HepG2 (cell line): ENCODE measurements around the gene MEPE. TPM values are rescaled to one million over a fixed set of nuclear protein-coding genes. Genes with fewer than 3 reads are reported as not detected.

Source experiments
- JUN ChIP-seq: sonication (generic); formaldehyde crosslinking; IDR thresholded peaks from 2 replicates; pipeline ENCODE4 v1.4.0; 2020; ENCODE audit warnings: mild to moderate bottlenecking, missing genetic modification reagents
- MAFK ChIP-seq, 2 experiments: IDR thresholded peaks in 1 of 2; conservative IDR thresholded peaks in 1 of 2; 2 replicates each; pipeline ENCODE4 v1.6.1; 2011; ENCODE audit warnings: improper control_type of control experiment in 2 of 2, low read length in 2 of 2
- NCOA1 ChIP-seq: sonication (generic); formaldehyde crosslinking; IDR thresholded peaks from 2 replicates; pipeline ENCODE4 v1.9.0; 2021; ENCODE audit warnings: missing genetic modification reagents
- NFE2 ChIP-seq: sonication (generic); formaldehyde crosslinking; IDR thresholded peaks from 2 replicates; pipeline ENCODE4 v1.4.0; 2020; ENCODE audit warnings: missing genetic modification reagents
- RARA ChIP-seq: IDR thresholded peaks from 2 replicates; pipeline ENCODE4 v1.6.1; 2016; ENCODE audit warnings: missing genetic modification reagents, missing compliant biosample characterization
- TBX3 ChIP-seq: fragments of 450-650 bp; IDR thresholded peaks from 2 replicates; pipeline ENCODE4 v1.6.1; 2017; ENCODE audit warnings: antibody characterized with exemption, mild to moderate bottlenecking, inconsistent platforms, borderline replicate concordance
- ZBTB3 ChIP-seq: sonication (generic); formaldehyde crosslinking; IDR thresholded peaks from 2 replicates; pipeline ENCODE4 v1.4.0; 2020; ENCODE audit warnings: low read depth, mild to moderate bottlenecking, moderate library complexity, missing genetic modification reagents, borderline replicate concordance
- ZNF12 ChIP-seq: sonication (generic); formaldehyde crosslinking; IDR thresholded peaks from 2 replicates; pipeline ENCODE4 v1.5.0; 2020; ENCODE audit warnings: missing genetic modification reagents
- ZNF747 ChIP-seq: sonication (generic); formaldehyde crosslinking; IDR thresholded peaks from 2 replicates; pipeline ENCODE4 v1.8.1; 2023; ENCODE audit warnings: missing genetic modification reagents, mild to moderate bottlenecking, borderline replicate concordance
- polyA plus RNA-seq, 8 experiments: library from polyadenylated mRNA; depleted of rRNA in 3 of 8; stranded (reverse) in 7 of 8; unstranded in 1 of 8; fragments of >200 nt; fragmentation: Illumina TruSeq in 4 of 8; extraction: Trizol in 4 of 8; gene quantifications; 2 replicates each; pipeline versions ENCODE4 v1.2.1 to v1.2.3, GENCODE V29; 2011 to 2016; ENCODE audit warnings: low read depth in 4 of 8, missing spikeins in 1 of 8, mixed read lengths in 1 of 8; ENCODE audit not compliant: insufficient read depth in 1 of 8
- total RNA-seq, 5 experiments: library from RNA; depleted of rRNA; stranded (reverse); fragments of >200 nt; fragmentation: Illumina TruSeq; extraction: Trizol; gene quantifications; 2 replicates each; pipeline ENCODE4 v1.2.3, GENCODE V29; 2016; ENCODE audit warnings: low read depth in 1 of 5
- TF ChIP-seq, protein P1 (sequence below): IDR thresholded peaks from 2 replicates; pipeline ENCODE4 v1.6.1; 2016; ENCODE audit warnings: low read depth, missing genetic modification reagents, missing compliant biosample characterization
- TF ChIP-seq, protein P2 (sequence below): sonication (generic); formaldehyde crosslinking; IDR thresholded peaks from 2 replicates; pipeline ENCODE4 v1.5.0; 2020; ENCODE audit warnings: mild to moderate bottlenecking, missing genetic modification reagents, borderline replicate concordance
- TF ChIP-seq, protein P3 (sequence below): conservative IDR thresholded peaks from 2 replicates; pipeline ENCODE4 v1.6.1; 2018; ENCODE audit warnings: missing genetic modification reagents
- TF ChIP-seq, protein P4 (sequence below): sonication (generic); formaldehyde crosslinking; conservative IDR thresholded peaks from 2 replicates; pipeline ENCODE4 v1.4.0; 2020; ENCODE audit warnings: mild to moderate bottlenecking, missing genetic modification reagents, moderate library complexity

The MEPE gene
- total and polyA plus RNA-seq, 2 of the 13 experiments (the other 11 are each of a cell fraction or from before 2014, with no cell fraction given), result 0.04 TPM; not detected in 1

DNA sequence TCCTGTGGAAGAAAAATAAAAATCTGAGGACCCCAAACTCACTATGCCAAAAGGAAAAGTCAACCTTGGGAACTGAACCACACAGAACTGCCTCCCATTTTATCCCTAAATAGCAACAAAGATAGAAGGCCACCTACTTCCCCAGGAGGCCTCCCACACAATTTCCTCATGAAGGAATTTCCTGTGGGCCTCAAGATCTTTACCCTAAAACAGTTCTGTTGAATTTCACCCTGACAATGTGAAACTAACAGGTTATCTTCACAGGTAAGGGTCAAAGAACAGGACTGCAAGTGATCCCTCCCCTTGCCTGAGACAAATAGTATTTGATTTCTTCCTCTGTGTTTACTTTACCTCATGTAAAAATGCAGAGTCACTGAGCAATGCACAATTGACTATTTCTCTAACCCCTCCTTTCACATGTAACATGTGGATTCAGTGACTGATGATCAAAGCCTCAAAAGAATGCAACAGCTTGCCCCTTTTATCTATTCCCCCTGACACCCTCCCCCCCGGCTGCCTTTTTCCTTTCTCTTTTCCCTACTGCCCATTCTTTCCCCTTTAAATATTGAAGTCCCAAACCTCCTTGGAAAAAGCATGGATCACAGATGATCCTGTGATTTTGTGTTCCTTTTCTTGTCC, 33.3 kb downstream of the MEPE start (continued):
- TF ChIP-seq, protein P1, sequence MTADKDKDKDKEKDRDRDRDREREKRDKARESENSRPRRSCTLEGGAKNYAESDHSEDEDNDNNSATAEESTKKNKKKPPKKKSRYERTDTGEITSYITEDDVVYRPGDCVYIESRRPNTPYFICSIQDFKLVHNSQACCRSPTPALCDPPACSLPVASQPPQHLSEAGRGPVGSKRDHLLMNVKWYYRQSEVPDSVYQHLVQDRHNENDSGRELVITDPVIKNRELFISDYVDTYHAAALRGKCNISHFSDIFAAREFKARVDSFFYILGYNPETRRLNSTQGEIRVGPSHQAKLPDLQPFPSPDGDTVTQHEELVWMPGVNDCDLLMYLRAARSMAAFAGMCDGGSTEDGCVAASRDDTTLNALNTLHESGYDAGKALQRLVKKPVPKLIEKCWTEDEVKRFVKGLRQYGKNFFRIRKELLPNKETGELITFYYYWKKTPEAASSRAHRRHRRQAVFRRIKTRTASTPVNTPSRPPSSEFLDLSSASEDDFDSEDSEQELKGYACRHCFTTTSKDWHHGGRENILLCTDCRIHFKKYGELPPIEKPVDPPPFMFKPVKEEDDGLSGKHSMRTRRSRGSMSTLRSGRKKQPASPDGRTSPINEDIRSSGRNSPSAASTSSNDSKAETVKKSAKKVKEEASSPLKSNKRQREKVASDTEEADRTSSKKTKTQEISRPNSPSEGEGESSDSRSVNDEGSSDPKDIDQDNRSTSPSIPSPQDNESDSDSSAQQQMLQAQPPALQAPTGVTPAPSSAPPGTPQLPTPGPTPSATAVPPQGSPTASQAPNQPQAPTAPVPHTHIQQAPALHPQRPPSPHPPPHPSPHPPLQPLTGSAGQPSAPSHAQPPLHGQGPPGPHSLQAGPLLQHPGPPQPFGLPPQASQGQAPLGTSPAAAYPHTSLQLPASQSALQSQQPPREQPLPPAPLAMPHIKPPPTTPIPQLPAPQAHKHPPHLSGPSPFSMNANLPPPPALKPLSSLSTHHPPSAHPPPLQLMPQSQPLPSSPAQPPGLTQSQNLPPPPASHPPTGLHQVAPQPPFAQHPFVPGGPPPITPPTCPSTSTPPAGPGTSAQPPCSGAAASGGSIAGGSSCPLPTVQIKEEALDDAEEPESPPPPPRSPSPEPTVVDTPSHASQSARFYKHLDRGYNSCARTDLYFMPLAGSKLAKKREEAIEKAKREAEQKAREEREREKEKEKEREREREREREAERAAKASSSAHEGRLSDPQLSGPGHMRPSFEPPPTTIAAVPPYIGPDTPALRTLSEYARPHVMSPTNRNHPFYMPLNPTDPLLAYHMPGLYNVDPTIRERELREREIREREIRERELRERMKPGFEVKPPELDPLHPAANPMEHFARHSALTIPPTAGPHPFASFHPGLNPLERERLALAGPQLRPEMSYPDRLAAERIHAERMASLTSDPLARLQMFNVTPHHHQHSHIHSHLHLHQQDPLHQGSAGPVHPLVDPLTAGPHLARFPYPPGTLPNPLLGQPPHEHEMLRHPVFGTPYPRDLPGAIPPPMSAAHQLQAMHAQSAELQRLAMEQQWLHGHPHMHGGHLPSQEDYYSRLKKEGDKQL (CRISPR knock-in tag), result peak; percentile 73
- TF ChIP-seq, protein P2, sequence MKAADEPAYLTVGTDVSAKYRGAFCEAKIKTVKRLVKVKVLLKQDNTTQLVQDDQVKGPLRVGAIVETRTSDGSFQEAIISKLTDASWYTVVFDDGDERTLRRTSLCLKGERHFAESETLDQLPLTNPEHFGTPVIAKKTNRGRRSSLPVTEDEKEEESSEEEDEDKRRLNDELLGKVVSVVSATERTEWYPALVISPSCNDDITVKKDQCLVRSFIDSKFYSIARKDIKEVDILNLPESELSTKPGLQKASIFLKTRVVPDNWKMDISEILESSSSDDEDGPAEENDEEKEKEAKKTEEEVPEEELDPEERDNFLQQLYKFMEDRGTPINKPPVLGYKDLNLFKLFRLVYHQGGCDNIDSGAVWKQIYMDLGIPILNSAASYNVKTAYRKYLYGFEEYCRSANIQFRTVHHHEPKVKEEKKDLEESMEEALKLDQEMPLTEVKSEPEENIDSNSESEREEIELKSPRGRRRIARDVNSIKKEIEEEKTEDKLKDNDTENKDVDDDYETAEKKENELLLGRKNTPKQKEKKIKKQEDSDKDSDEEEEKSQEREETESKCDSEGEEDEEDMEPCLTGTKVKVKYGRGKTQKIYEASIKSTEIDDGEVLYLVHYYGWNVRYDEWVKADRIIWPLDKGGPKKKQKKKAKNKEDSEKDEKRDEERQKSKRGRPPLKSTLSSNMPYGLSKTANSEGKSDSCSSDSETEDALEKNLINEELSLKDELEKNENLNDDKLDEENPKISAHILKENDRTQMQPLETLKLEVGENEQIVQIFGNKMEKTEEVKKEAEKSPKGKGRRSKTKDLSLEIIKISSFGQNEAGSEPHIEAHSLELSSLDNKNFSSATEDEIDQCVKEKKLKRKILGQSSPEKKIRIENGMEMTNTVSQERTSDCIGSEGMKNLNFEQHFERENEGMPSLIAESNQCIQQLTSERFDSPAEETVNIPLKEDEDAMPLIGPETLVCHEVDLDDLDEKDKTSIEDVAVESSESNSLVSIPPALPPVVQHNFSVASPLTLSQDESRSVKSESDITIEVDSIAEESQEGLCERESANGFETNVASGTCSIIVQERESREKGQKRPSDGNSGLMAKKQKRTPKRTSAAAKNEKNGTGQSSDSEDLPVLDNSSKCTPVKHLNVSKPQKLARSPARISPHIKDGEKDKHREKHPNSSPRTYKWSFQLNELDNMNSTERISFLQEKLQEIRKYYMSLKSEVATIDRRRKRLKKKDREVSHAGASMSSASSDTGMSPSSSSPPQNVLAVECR (CRISPR knock-in tag), result peak; percentile 26; the same call in 1 of the 2 replicates
- TF ChIP-seq MAFK (conservative IDR thresholded peaks at IDR 0.05 in 1 of 2, IDR thresholded peaks at IDR 0.05 in 1 of 2; ENCODE audit: low read length in 2 of 2), result peak; percentile 82 to 93
- TF ChIP-seq ZBTB3 (CRISPR knock-in tag), result peak; percentile 32; the same call in 1 of the 2 replicates
- TF ChIP-seq RARA, result peak; percentile 93
- TF ChIP-seq ZNF12 (CRISPR knock-in tag), result no peak
- TF ChIP-seq NCOA1 (CRISPR knock-in tag), result 0 out of 2 replicates have a peak, but pooled peaks have one; percentile 35
- TF ChIP-seq TBX3, result peak; percentile 79; the same call in 1 of the 2 replicates
- TF ChIP-seq, protein P3, sequence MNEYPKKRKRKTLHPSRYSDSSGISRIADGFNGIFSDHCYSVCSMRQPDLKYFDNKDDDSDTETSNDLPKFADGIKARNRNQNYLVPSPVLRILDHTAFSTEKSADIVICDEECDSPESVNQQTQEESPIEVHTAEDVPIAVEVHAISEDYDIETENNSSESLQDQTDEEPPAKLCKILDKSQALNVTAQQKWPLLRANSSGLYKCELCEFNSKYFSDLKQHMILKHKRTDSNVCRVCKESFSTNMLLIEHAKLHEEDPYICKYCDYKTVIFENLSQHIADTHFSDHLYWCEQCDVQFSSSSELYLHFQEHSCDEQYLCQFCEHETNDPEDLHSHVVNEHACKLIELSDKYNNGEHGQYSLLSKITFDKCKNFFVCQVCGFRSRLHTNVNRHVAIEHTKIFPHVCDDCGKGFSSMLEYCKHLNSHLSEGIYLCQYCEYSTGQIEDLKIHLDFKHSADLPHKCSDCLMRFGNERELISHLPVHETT (CRISPR knock-in tag), result 0 out of 2 replicates have a peak, but pooled peaks have one; percentile 19
- TF ChIP-seq NFE2, result peak; percentile 100
- TF ChIP-seq ZNF747 (CRISPR knock-in tag), result peak; percentile 32; the same call in 1 of the 2 replicates
- TF ChIP-seq JUN (CRISPR knock-in tag), result peak; percentile 87
- TF ChIP-seq, protein P4, sequence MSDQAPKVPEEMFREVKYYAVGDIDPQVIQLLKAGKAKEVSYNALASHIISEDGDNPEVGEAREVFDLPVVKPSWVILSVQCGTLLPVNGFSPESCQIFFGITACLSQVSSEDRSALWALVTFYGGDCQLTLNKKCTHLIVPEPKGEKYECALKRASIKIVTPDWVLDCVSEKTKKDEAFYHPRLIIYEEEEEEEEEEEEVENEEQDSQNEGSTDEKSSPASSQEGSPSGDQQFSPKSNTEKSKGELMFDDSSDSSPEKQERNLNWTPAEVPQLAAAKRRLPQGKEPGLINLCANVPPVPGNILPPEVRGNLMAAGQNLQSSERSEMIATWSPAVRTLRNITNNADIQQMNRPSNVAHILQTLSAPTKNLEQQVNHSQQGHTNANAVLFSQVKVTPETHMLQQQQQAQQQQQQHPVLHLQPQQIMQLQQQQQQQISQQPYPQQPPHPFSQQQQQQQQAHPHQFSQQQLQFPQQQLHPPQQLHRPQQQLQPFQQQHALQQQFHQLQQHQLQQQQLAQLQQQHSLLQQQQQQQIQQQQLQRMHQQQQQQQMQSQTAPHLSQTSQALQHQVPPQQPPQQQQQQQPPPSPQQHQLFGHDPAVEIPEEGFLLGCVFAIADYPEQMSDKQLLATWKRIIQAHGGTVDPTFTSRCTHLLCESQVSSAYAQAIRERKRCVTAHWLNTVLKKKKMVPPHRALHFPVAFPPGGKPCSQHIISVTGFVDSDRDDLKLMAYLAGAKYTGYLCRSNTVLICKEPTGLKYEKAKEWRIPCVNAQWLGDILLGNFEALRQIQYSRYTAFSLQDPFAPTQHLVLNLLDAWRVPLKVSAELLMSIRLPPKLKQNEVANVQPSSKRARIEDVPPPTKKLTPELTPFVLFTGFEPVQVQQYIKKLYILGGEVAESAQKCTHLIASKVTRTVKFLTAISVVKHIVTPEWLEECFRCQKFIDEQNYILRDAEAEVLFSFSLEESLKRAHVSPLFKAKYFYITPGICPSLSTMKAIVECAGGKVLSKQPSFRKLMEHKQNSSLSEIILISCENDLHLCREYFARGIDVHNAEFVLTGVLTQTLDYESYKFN (CRISPR knock-in tag), result peak; percentile 98
